Stimulated activated CD4-positive, alpha-beta T cell treated with anti-CD3 and anti-CD28 coated beads, Interleukin-15, amount 100 ng/mL, for 24 hours (primary cell): Measurements from ENCODE around the gene CCL16.
"Not testable (repeated sequence)": the region's sequence is repeated elsewhere in the genome, so short reads cannot be mapped to it uniquely, and the experiment has no call there.

ENCODE experiments used
- DNase-seq: peaks from one replicate; pipeline ENCODE4 v3.0.0-alpha.2; 2020

Gene CCL16, protein sequence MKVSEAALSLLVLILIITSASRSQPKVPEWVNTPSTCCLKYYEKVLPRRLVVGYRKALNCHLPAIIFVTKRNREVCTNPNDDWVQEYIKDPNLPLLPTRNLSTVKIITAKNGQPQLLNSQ

DNA sequence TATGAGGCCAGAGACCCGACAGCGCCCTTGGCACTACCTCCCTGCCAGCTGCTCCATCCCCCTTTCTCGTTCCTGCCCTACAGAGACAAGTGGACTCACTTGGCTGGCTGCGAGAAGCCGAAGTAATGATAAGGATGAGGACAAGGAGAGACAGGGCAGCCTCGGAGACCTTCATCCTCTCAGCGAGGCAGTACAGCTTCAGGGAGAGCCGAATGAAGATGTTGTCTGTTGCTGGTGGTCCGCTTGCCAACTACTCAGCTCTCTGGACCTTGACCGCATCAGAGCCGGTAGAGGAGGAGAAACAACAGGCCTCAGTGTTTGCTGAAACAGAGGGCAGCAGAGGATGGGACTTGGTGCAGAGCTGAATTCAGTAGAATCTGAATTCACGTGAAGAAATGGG lies at the start of gene CCL16:
CCL16 (minus strand) TSS at position 252 of the 400 bp plus-strand sequence; CDS start at position 175, 77 bp downstream.
- no peak for DNase-seq

DNA sequence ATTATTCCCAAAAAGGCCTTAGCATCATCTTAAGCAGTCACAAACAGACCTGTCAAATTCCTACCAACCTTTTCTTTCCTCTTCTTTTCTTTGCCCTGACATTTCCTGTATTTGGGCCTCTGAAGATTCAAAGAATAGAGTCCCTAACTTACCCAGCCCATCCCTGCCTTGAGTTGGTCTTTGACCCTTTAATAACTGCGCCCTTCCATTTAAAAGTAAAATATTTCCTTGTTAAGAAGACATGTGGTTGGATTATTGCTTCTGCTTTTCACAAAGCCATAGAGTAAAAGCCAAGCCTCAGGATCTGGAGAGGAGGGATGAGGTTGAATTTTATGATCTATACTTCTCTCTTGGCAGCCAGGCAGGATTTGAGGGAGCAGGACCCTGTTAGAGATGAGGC lies 49.7 kb upstream of the CCL16 start:
- no peak for DNase-seq

DNA sequence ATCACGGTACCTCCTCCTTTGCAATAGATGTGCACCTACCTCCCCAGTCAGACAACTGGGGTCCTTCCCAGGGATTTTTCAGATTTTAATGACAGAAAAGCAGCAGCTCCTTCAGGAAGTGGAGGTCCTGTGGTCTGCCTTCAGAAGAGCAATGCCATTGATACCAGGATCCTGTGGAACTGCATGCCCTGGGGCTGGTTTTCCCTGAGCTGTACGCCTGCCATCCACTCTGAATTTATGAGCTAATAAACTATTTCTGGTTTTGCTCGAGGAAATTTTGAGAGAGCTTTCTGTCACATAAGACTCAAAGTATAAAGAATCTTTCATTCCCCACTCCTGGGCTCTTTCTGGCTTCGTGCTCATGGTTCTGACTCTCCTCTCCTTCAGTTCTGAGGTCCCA lies 46.5 kb upstream of the CCL16 start:
- no peak for DNase-seq

DNA sequence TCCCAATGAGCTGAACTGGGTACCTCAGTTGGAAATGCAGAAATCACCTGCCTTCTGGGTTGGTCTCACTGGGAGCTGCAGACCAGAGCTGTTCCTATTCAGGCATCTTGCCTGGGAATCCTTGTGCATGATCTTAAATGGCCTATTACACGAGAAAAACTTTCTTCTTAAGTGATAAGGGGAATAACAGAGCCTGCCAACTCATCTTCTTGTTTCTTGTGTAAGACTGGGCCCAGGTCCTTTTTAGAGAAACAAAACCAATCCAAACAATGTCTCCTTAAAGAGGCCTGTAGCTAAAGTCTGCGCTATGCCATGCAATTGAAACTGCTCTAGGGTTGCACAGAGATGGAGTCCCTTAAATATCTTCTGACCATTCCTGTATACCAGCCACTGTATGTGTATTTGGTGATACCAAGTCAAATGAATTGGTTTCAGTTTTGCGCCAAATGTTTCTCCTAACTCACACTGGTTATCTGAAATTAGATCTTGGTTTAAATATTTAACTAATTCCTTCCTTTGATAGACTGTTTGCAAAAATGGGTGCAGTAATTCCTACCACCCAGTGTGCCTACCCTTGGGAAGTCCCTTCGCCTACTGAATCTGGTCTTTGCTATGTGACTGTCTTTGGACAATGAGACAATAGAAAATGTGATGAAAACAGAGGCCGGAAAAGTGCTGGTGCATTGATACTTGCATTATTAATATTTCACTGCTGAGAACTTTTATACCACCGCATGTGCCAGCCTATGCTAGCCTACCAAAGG lies 43.0 kb upstream of the CCL16 start:
- DNase-seq, result no peak

DNA sequence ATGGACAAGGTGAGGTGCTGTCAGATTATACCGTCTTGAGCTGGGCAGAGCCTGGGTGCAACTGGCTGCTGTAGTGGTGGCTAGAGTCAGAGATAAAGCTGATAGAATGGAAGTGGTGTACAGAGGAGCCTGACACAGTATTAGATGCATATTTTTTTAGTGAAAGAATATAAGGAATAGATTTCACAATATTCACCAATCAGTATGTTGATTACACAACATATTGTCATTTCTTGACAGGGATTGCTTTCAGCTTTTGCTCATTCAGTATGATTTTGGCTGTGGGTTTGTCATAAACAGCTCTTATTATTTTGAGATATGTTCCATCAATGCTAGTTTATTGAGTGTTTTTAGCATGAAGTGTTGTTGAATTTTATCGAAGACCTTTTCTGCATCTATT lies 38.1 kb upstream of the CCL16 start:
- DNase-seq, result no peak

DNA sequence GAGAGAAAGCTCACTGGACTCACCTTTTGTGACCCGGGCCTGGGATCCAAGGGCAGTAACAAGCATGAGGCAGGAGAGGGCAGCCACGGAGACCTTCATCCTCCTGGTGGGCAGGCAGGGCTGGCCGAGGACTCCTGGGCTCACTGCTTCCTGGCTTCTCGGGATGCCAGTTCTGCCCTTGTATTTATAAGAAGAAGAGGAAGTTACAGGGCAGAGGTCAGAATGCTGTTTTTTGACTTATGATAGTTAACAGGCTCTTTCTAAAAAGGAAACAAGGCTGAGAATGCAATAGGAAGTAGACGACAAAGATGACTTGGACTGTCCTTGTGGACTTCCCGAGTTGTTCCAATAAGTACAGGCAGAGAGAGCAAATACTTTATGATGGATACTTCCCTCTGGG lies 36.5 kb upstream of the CCL16 start, which contains the start of gene CCL23:
CCL23 (minus strand) TSS at position 174 of the 400 bp plus-strand sequence; CDS start at position 99, 75 bp downstream.
- no peak for DNase-seq

DNA sequence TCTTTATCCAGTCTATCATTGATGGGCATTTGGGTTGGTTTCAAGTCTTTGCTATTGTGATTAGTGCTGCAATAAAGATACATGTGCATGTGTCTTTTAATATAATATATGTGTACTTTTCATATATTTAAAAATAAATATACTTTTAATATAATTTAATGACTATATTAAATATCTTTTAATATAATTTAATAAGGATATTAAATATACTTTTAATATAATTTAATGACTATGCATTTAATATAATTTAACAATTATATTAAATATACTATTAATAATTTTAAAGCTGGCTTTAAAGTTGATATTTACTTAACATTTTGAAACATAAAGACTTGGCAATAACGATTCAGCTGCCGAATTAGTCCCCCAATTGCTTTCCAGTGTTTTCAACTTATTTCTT lies 35.3 kb upstream of the CCL16 start:
- no peak for DNase-seq

DNA sequence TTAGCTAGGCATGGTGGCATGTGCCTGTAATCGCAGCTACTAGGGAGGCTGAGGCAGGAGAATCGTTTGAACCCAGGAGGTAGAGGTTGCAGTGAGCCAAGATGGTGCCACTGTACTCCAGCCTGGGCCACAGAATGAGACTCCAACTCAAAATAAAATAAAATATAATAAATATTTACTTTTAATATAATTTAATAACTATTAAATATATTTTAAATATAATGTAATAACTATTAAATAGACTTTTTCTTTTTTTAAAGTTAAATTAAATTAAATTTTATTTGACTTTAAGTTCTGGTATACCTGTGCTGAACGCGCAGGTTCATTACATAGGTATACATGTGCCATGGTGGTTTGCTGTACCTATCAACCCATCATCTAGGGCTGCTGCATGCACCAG lies 34.6 kb upstream of the CCL16 start:
- DNase-seq, result not testable (repeated sequence)

DNA sequence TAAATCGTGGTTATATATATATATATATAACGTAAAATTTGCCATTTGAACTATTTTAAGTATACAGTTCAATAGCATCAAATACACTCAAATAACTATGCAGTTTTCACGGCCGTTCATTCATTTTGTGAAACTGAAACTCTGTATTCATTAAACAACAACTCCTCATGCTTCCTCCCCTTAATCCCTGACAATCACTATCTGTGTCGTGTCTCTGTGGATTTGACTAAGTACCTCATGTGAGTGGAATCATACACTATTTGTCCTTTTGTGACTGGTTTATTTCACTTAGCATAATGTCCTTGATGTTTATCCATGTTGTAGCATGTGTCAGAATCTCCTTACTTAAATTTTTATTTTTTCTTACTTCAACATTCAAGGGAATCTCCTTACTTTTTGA lies 33.6 kb upstream of the CCL16 start:
- DNase-seq, result no peak

DNA sequence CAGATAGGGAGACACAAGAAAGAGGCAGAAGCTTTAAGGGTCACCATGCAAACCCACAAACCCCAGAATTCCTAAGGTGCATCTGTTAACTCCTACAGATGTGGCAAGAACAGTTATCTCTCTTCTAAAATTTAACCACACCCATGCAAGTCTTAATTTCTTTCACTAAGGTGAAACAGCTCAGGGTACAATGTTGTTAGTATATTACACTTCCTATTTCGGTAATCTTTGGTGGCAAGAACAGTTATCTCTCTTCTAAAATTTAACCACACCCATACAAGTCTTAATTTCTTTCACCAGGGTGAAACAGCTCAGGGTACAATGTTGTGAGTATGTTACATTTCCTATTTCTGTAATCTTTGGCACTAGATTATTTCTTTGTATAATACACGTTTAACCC lies 29.9 kb upstream of the CCL16 start:
- no peak for DNase-seq

DNA sequence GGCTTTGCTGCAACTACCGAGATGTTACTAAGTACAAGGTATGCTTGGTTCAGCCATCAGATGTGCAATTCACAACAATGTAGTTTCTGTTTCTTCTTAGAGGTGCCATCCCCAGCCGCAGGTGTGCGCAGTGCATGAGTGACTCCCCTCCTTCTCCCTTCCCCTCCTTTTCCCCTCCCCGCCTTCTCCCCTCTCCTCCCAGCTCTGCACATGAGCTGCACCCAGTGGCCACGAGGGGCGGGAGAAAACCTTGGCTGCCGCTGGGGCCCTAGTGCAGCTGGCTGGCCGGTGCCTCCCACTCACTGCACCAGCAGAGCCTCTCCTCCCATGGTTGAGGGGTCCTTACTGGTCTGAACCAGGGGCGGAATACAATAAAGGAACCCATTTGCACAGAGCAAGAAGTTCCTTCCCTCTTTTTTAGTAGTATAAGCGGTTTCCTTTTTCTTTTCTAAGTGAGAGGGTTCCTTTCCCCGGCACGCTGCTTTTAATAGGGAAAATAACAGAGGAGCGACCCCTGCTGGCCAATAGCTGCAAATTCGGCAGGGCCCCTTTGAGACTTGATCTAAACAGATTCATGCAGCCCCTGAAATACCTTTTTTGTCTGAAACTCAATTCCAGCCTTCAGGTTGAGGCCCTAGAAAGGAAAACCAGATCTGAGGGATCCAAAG lies 27.8 kb upstream of the CCL16 start:
- DNase-seq, result peak; percentile 14

DNA sequence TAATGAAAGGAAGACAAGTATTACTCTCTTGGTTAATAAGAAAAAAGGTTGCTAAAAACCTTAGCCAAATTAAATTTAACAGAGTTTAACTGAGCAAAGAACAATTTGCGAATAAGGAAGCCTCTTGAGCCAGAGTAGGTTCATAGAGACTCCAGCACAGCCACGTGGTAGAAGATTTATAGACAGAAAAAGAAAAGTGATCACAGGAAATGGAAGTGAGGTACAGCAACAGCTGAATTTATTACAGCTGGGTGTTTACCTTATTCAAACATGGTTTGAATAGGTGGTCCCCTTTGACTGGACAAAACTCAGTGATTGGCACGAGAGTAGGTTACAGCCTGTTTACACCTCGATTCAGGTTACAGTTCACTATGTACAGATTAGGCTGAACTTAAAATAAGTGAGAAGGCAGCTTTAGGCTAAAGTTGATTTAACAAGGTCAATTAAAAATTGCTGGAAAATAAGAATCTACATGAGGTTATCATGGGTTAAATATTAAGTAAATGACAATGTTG lies 23.4 kb upstream of the CCL16 start:
- no peak for DNase-seq

DNA sequence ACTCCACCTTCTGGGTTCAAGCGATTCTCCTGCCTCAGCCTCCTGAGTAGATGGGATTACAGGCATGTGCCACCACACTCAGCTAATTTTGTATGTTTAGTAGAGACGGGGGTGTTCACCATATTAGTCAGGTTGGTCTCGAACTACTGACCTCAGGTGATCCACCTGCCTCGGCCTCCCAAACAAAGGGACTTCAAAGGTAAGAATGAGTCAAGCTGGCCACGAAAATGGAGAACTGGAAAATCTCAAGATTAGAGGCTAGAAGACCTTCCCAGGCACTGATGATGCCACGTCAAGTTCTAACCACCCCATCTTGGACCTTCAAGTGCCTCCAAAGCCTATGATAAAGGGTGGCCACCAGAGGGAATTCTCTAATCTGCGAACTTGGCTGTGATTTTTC lies 21.3 kb upstream of the CCL16 start:
- DNase-seq, result no peak

DNA sequence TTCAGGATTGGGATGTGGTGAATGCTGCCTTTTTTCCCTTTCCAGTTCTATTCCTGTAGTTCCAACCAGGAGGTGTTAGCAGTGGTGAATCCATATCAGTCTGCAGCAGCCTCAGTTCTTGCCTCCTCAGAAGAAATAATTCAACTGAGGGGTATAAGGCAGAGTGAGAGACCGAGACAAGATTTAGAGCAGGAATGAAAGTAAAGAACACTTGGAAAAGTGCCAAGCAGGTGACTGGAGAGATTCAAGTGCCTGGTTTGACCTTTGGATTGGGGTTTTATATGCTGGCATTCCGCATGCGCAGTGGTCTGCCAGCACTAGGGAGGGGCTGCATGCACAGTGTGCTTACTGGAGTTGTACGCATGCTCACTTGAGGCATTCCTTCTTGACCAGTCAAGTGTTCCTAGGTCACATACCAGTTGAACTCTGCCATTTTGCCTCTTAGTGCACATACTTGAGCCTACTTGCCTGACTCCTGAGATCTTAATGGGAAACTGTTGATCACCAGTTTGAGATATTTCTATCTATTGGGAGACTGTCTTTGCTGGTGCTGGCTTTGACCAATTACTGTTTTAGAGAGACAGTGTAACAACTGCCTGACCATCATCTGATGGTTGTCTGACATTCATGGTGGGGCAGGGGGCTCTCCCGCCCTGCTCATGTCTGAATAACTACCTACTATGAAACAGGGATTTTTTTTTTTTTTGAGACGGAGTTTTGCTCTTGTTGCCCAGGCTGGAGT lies 20.7 kb upstream of the CCL16 start:
- no peak for DNase-seq

DNA sequence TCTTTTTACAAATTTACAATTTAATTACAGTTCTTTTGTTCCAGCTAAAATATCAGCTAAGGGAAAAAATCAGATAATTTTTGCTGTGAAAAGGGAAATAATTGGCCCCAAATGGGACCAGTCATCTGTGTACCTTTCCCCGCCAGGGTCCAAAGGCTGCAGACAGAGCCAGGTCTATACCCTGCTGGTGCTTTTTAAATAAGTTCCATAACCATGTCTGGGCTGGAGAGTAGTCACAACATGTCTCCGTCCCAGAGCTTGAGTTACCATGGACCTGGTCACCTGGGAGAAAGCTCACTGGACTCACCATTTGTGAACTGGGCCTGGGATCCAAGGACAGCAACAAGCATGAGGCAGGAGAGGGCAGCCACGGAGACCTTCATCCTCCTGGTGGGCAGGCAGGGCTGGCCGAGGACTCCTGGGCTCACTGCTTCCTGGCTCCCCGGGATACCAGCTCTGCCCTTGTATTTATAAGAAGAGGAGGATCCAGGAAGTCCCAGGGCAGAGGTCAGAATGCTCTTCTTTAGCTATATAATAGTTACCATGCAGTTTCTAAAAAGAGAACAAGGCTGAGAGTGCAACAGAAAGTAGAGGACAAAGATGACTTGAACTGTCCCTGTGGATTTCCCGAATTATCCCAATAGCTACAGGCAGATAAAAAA lies 19.9 kb upstream of the CCL16 start, which contains the start of gene CCL15:
CCL15 (minus strand) TSS at position 444 of the 662 bp plus-strand sequence; CDS start at position 383, 61 bp downstream.
- no peak for DNase-seq

DNA sequence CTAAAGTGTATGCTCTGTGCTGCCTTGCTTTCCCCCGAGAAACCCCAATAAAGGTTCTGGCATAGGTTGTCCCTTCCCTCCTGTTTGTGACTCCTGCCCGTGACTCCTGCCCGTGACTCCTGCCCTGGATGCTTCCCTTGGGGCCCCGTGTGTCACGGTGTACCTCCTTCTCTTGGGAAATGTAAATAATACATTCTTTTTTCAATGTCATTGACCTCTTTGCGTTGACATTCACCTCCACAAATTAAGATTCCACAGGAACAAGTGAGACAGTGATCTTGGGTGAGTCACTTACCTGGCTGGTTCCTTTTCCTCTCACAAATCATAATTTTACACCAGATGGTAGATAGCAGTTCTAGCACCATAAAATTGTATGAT lies 19.4 kb upstream of the CCL16 start:
- no peak for DNase-seq

DNA sequence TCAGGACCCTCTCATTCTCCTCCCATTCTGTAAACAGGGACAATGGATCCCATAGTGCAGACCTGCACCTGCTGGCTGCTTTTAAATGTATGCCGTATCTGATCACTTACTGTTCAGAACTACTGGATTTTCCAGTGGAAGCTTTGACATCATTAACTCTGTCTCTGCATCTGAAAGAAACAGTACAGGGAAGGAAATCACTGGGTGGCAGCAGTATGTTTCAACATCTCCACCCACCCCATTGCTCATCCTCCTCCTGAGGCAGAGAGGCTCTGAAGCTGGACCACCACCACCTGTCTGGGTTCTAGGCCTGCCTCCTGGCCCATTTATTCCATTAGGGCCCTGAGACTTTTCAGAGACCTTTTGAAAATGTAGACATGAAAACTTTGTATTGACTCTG lies 17.5 kb upstream of the CCL16 start:
- DNase-seq, result no peak

DNA sequence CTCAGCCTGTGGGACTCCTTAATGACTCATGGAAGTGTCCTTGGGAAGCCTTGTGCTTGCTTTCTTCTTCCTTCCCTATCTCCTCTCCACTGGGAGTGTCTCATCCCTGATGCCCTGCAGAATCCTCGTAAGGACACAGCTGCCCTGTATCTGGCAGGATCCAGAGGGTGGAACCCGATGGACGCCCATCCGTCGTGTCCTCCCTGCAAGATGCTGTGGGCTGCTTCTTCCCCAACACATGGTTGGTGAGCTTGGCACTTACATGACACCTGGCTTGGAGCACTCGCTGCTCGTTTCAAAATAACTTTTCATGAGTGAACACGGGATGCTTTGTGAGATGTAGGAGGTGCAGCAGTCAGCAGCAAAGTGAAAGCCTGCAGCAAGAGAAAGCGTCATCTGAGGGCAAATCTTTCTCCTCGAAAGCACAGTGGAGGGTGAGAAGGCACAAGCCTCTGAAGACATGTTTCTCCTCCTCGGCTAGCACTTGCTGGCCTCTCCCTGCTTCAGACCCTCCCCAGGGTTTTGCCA lies 16.8 kb upstream of the CCL16 start:
- DNase-seq, result no peak

DNA sequence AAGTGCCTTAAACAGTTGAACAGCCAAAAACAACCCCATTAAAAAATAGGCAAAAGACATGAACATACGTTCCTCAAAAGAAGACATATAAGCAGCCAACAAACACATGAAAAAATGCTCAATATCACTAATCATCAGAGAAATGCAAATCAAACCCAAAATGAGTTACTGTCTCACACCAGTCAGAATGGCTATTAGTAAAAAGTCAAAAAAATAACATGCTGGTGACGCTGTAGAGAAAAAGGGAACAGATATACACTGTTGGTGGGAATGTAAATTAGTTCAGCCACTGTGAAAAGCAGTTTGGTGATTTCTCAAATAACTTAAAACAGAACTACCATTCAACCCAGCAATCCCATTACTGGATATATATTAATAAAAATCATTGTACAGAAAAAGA lies 14.0 kb upstream of the CCL16 start:
- not testable (repeated sequence) for DNase-seq

DNA sequence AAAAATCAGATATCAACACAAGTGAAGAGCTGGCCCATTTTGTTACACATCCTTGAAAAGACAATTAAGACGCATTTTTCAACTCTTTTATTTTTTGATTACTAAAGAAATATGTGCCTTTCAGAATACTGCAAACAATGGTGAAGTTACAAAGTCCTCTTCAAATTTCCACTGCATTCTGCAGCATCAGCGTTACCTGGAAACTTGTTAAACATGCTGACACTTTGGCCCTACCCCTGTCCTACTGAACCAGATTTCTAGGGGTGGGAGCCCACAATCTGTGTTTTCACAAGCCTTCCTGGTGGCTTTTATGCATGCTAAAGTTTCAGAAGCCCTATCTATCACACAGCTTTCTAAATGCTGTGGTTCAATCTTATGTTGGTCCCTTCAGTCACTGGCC lies 9.8 kb upstream of the CCL16 start:
- DNase-seq, result no peak

DNA sequence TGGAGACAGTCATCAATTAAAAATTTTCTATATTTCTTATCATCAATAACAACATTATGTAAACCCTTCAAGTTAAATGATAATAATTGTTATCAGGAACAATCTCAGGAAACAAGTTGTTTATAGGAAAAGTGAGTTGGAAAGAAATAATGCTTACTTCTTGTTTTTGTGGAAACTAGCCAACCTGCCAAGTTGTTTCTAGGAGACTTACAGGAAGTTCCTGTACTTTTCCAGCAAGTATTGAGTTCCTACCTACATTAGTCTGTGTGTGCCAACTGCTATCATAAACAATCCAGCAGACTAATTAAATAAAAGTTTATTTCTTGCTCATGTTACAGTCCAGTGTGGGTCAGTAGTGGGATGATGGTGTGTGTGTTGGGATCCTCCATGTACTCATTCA lies 6.9 kb upstream of the CCL16 start:
- DNase-seq, result no peak

DNA sequence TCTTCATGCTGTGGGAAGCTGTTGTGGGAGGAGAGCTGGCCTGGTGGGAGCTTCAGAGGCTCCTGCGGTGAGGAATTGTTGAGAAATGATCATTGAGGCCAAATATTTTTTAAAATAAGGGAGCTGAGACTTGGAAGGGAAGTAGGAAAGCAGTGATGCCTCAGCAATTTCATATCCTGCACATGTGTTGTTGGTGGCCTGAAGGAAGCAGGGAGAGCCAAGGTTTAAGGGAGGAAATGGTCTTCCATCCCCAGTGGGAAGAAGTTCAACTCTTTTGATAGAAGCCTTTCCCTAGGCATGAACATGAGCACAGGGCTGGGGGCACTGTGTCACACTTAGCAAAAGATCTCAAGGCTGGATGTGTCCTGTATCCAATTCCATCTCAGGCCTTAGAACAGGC lies 5.3 kb upstream of the CCL16 start, which contains the start of gene CCL14:
CCL14 (minus strand) TSS at position 87 of the 400 bp plus-strand sequence; CDS start at position 7, 80 bp downstream.
- DNase-seq, result no peak
